Kidney (tissue), 14 donors: ENCODE measurements around the gene VAMP8. TPM values are rescaled to one million over a fixed set of nuclear protein-coding genes. Genes with fewer than 3 reads are reported as not detected.
A peak's percentile ranks its signal among the peaks of the same experiment; 100 is the strongest.

Experiments used
- DNase-seq, 5 donors: peaks; one replicate each; pipeline ENCODE4 v3.0.0-alpha.2; 2013 to 2020
- FAIRE-seq: peaks from 2 replicates; lab custom pipeline; 2012; peaks lifted over from hg19 to GRCh38; lab: Jason Lieb, UNC
- H3K27ac ChIP-seq, 2 donors: one replicate each; pipeline ENCODE4 v1.7.0; 2013; ENCODE audit warnings: low read depth in 2 of 2, low read length in 2 of 2, inconsistent platforms in 1 of 2
- H3K27me3 ChIP-seq: one replicate; pipeline ENCODE4 v1.7.1; 2013; ENCODE audit warnings: low read length, inconsistent platforms; ENCODE audit not compliant: control insufficient read depth, insufficient read depth
- H3K36me3 ChIP-seq, 3 donors: one replicate each; pipeline versions ENCODE4 v1.7.0 to v1.7.1; 2013; ENCODE audit warnings: low read length in 3 of 3, control low read depth in 1 of 3, inconsistent platforms in 1 of 3; ENCODE audit not compliant: insufficient read depth in 3 of 3, control insufficient read depth in 2 of 3
- H3K4me1 ChIP-seq, 3 donors: one replicate each; pipeline versions ENCODE4 v1.7.0 to v1.7.1; 2013; ENCODE audit warnings: low read length in 3 of 3, inconsistent platforms in 1 of 3, low read depth in 1 of 3; ENCODE audit not compliant: control insufficient read depth in 2 of 3, insufficient read depth in 2 of 3
- H3K4me3 ChIP-seq, 3 donors: one replicate each; pipeline versions ENCODE4 v1.7.0 to v1.8.1; 2013; ENCODE audit warnings: low read length in 3 of 3, control low read depth in 1 of 3, inconsistent platforms in 1 of 3
- H3K9ac ChIP-seq, 3 donors: one replicate each; pipeline versions ENCODE4 v1.7.0 to v1.7.1; 2013; ENCODE audit warnings: low read length in 3 of 3, control low read depth in 1 of 3, inconsistent platforms in 1 of 3
- H3K9me3 ChIP-seq, 3 donors: one replicate each; pipeline versions ENCODE4 v1.7.0 to v1.7.1; 2013; ENCODE audit warnings: low read length in 3 of 3, control low read depth in 1 of 3, inconsistent platforms in 1 of 3; ENCODE audit not compliant: control insufficient read depth in 2 of 3, insufficient read depth in 1 of 3
- CTCF ChIP-seq: IDR thresholded peaks from 3 replicates; pipeline ENCODE4 v1.5.1; 2012; ENCODE audit warnings: mild to moderate bottlenecking, moderate library complexity, borderline replicate concordance; ENCODE audit not compliant: insufficient read depth; ENCODE audit errors: extremely low read depth
- intact Hi-C: fragments of 100-400 bp; cut with DNase I; formaldehyde crosslinking; loops from one replicate; pipeline ENCODE4 v1.11.1; 2022
- polyA plus RNA-seq: library from polyadenylated mRNA; stranded (reverse); fragments of 350-450 nt; fragmentation: Illumina TruSeq; extraction: RNeasy Lipid Tissue Mini Kit (QIAGEN cat#74804); gene quantifications from one replicate; pipeline ENCODE4 v1.2.3, GENCODE V29; 2014; ENCODE audit warnings: low read depth, low replicate concordance; ENCODE audit not compliant: insufficient read depth
- total RNA-seq: library from RNA; stranded (reverse); fragmentation: NEBNext Ultra II Directional; extraction: Animal tissue kit (Norgen Biotek cat#: 25700); gene quantifications from one replicate; pipeline ENCODE4 v1.2.1, GENCODE V29; 2021
- donor health status: control.
- donor health status: control.
- donor health status: control.
- donor health status: control.
- donor health status: control.
- donor health status: DM: yes; HTN: yes; CAD: no.
- donor health status: Normal renal cell carcinoma (clear cell type).

The VAMP8 gene
- total and polyA plus RNA-seq, 2 donors from 2014 or later: 196 to 604 TPM

- Histone ChIP-seq H3K9me3 (no peaks in the 10 kb centered on the region), H3K36me3 (peaks cover 0 to 11% (median 3%) of the 10 kb centered on the region in 3 donors), H3K4me1 (peaks cover 0 to 41% (median 25%) of the 10 kb centered on the region in 3 donors), H3K4me3 (no peak overlapping the region), H3K27ac (no peak overlapping the region), H3K9ac (no peak overlapping the region), H3K27me3 (no peaks in the 10 kb centered on the region)
- no peak for TF ChIP-seq CTCF
- intact Hi-C loops: no loop called here
- DNase-seq (no peak), FAIRE-seq (no peak)
Observed at GRCh38 chr2:85593023-85593422, 15.6 kb downstream of the VAMP8 start.

DNA sequence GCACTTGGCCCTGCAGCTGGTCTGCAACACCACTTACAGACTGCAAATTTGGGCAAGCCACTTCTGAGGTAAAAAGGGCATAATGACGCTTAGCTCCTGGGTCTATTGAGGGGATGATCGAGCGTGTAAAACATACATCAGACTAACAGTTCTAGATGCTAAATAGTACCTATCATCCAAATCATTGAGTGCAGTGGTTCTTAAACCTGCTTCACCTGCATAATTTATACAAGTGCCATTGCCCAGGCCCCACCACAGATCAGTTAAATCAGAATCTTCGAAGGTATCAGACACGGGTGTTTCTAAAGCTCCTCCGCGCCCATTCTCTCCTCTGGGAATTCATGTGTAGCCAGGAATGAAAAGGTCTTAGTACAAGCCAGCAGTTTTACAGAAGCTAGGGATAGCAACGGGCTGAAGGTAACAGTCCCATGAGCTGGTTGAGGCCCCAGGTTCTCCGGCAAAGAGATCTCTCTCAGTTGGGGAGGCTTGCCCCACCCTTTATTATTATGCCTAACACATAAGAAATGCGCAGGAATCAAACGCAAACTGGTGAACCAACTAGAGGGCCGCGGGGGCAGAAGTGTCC, 17.4 kb downstream of the VAMP8 start:
- H3K4me3 ChIP-seq: peak overlapping the region; percentile 84 to 98 (median 90)
- intact Hi-C loops: no loop called here

DNA sequence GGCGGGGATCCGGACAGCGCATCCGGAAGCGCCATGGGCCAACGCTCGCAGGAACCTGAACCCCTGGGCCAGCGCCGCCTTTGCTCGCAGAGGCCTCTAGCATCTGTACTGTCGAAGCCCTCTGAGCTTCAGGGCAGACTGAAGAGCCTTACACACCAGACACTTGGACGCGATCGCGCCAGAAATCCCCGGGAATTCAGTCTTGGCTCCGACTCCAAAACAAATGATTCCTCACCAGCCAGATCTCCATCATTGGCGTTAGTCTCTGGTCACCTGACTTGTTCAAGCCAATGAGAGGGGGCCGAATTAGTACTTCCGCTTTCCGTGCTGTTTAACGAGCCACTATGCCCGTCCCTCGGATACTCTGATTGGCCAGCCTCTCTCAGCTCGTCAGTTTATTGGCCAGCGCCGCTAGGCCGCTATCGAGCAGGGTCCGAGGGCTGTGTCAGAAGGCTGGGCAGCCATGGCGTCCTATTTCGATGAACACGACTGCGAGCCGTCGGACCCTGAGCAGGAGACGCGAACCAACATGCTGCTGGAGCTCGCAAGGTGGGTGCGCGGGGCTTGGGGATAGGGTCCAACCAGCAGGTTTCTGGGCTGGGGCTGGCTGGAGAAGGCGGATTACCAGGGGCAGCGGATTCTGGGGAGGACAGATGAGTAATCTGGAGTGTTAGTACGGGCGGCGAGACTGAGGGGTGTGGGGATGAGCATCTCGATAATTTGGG, 18.1 kb downstream of the VAMP8 start, which contains the start of gene RNF181:
Gene RNF181, plus strand, starts transcription at position 445 of the 725 bp plus-strand sequence. Its CDS starts 19 bp downstream, at position 464.
- Histone ChIP-seq H3K4me3 (peak within 1 kb of the TSS; percentile 84 to 98 (median 90)), H3K9me3 (no peaks in the 10 kb centered on the region), H3K4me1 (peaks cover 0 to 49% (median 37%) of the 10 kb centered on the region in 3 donors), H3K9ac (peak within 1 kb of the TSS; percentile 84 to 97 (median 86)), H3K27ac (peak within 1 kb of the TSS; percentile 89), H3K36me3 (peaks cover 0 to 24% (median 3%) of the 10 kb centered on the region in 3 donors), H3K27me3 (no peaks in the 10 kb centered on the region)
- DNase-seq (peak; percentile 97 to 99 (median 97)), FAIRE-seq (peak; percentile 99)
- intact Hi-C loops: no loop called here
- TF ChIP-seq CTCF: no peak

More for the DNA sequence above, 17.4 kb downstream of the VAMP8 start:
- no peaks in the 10 kb centered on the region for H3K9me3 ChIP-seq
- peak overlapping the region; percentile 71 to 89 for H3K27ac ChIP-seq
- peaks cover 0 to 50% (median 37%) of the 10 kb centered on the region in 3 donors for H3K4me1 ChIP-seq
- H3K27me3 ChIP-seq: no peaks in the 10 kb centered on the region
- peak in 1 of 5 donors; percentile 31 for DNase-seq
- no peak for FAIRE-seq
- peak overlapping the region; percentile 34 to 97 (median 84) for H3K9ac ChIP-seq
- H3K36me3 ChIP-seq: peaks cover 0 to 24% (median 3%) of the 10 kb centered on the region in 3 donors
- TF ChIP-seq CTCF: no peak
